SU-DHL-6 (cell line): Measurements from ENCODE around the gene SYNC.

Experiments
- CTCF ChIP-seq: fragments of 200-600 bp; sonication (generic); IDR thresholded peaks from one replicate; pipeline ENCODE4 v1.5.1; 2017; ENCODE audit warnings: antibody characterized with exemption, mild to moderate bottlenecking, low read length, moderate library complexity; ENCODE audit not compliant: insufficient read depth, poor library complexity, severe bottlenecking
- EZH2phosphoT487 ChIP-seq: fragments of 200-600 bp; sonication (generic), shearing (Covaris generic); conservative IDR thresholded peaks from 2 replicates; pipeline ENCODE4 v1.6.1; 2018; ENCODE audit warnings: mild to moderate bottlenecking, antibody characterized with exemption, low read length, moderate library complexity, mixed read lengths

GRCh38 chr1:32683397-32683796 is 19.2 kb downstream of the SYNC start:
- no peak for TF ChIP-seq CTCF
- no peak for TF ChIP-seq EZH2phosphoT487
